ENCODE data around the gene LACRT. TPM values are rescaled to one million over a fixed set of nuclear protein-coding genes. Genes with fewer than 3 reads are reported as not detected.

Gene LACRT
- total and polyA plus RNA-seq, 12 donors = not detected

DNA sequence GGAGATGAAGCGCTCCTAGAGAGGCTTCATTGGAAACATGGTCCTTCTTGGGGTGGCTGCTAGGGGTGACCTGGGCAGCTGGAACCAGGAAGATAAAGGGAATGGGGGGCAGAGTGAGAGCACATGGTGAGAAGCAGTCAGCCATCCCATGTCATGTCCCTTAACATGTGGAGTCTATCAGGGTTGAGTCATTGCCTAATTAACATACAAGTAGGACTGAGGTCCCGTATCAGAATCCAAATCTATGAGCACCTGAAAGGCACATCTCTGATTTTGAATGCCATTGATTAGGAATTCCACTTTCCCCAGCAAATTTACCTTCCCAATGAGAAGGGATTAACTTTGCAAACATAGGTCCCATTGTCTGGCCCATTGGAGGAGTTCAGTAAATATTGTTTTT is 25.9 kb downstream of the LACRT start:
- H3K9me3 ChIP-seq = no peaks in the 10 kb centered on the region
- WGBS, 2 donors = 67 to 83% methylated on average over 2 of the region's 2 CpGs
- H3K4me1 ChIP-seq = no peaks in the 10 kb centered on the region
- no peaks in the 10 kb centered on the region for H3K36me3 ChIP-seq
- DNase-seq = no peak
- TF ChIP-seq, protein P1, sequence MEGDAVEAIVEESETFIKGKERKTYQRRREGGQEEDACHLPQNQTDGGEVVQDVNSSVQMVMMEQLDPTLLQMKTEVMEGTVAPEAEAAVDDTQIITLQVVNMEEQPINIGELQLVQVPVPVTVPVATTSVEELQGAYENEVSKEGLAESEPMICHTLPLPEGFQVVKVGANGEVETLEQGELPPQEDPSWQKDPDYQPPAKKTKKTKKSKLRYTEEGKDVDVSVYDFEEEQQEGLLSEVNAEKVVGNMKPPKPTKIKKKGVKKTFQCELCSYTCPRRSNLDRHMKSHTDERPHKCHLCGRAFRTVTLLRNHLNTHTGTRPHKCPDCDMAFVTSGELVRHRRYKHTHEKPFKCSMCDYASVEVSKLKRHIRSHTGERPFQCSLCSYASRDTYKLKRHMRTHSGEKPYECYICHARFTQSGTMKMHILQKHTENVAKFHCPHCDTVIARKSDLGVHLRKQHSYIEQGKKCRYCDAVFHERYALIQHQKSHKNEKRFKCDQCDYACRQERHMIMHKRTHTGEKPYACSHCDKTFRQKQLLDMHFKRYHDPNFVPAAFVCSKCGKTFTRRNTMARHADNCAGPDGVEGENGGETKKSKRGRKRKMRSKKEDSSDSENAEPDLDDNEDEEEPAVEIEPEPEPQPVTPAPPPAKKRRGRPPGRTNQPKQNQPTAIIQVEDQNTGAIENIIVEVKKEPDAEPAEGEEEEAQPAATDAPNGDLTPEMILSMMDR (IDR thresholded peaks at IDR 0.05) = no peak
- intact Hi-C loops (cut with DNase I) = loop anchor here in 1 of 10 donors (10.0 kb wide), 1 partner anchor 346 kb away; no protein-coding TSS in a partner anchor
- no peak overlapping the region for H3K27ac ChIP-seq
- no peak overlapping the region for H3K4me3 ChIP-seq
- peaks cover 0 to 21% (median 13%) of the 10 kb centered on the region in 7 donors for H3K27me3 ChIP-seq
- ATAC-seq = no peak

DNA sequence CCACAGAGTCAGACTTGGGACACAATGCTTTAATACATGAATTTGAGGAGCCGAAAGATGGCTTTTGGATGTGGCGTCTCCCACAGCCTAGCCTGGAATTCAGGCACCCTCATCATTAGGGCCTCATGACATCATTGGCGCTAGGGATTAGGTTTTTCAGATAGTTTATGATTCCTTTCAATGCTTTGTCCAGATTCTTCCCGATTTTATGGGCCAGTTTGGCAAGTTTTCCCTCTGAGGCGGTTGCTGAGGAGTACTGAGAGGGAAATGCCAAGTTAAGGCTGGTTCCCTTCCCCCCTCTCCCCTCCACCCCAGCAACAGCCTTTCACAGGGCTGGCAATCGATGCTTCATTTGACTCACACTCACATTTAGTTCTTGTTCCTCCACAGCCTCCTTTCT is 26.5 kb downstream of the LACRT start:
- intact Hi-C loops (cut with DNase I) = loop anchor here in 1 of 10 donors (10.0 kb wide), 1 partner anchor 347 kb away; no protein-coding TSS in a partner anchor
- TF ChIP-seq, protein P1 (IDR thresholded peaks at IDR 0.05) = no peak
- no peaks in the 10 kb centered on the region for H3K9me3 ChIP-seq
- H3K4me1 ChIP-seq = no peaks in the 10 kb centered on the region
- no peak for ATAC-seq
- H3K27ac ChIP-seq = no peak overlapping the region
- no peaks in the 10 kb centered on the region for H3K36me3 ChIP-seq
- peaks cover 0 to 21% (median 12%) of the 10 kb centered on the region in 7 donors for H3K27me3 ChIP-seq
- 69 to 84% methylated on average over 6 of the region's 6 CpGs for WGBS, 2 donors
- no peak overlapping the region for H3K4me3 ChIP-seq
- no peak for DNase-seq

DNA sequence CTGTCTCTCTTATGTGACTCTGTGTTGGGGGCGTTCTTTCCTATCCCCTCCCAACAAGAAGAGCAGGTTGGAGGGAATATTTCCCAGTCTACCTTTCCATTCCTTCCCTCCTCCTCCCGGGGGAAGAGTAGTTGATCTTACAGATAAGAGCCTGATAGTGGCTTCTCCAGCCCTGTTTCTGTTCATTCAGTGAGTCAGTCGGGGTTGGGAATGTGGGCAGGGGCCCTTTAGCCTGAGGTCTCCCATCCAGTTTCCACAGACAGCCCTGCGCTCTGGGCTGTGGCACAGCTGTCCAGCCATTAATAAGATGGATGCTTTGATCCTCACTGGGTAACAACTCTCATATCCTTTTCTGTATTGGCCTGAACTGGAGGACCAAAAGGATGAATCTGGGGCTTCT is 28.1 kb downstream of the LACRT start:
- 51 to 54% methylated on average over 4 of the region's 4 CpGs for WGBS, 2 donors
- no peaks in the 10 kb centered on the region for H3K4me1 ChIP-seq
- ATAC-seq = no peak
- peaks cover 0 to 21% (median 12%) of the 10 kb centered on the region in 7 donors for H3K27me3 ChIP-seq
- TF ChIP-seq, protein P1 (IDR thresholded peaks at IDR 0.05) = no peak
- no peak for DNase-seq
- no peak overlapping the region for H3K27ac ChIP-seq
- H3K36me3 ChIP-seq = no peaks in the 10 kb centered on the region
- H3K9me3 ChIP-seq = no peaks in the 10 kb centered on the region
- H3K4me3 ChIP-seq = no peak overlapping the region
- intact Hi-C loops (cut with DNase I) = loop anchor here in 1 of 10 donors (10.0 kb wide), 1 partner anchor 348 kb away; no protein-coding TSS in a partner anchor

DNA sequence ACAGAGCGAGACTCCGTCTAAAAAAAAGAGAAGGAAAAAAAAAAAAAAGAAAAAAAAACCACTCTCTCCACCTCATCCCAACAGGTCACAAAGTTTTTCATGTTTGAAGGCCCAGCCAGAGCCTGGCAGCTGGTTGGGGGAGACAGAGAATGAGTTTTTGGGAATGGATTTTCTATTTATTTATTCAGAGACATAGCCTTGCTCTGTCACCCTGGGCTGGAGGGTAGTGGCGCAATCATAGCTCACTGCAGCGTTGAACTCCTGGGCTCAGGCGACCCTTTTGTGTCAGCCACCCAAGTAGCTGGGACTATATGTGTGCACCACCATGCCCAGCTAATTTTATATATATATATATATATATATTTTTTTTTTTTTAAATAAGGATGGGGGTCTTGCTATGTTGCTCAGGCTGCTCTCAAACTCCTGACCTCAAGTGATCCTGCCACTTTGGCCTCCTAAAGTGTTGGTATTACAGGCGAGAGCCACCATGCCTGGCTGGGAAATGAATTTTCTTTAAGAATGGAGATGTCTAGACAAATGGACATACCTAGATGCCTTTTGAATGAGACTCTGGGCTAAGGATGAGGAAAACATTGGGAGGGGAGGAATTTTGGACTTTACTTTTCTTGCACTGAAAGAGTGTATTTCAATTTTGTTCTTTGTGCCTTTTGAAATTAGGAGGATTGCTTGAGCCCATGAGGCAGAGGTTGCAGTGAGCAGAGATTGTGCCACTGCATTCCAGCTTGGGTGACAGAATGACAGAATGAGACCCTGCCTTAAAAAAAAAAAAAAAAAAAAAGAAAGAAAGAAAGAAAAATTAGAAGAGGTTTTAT is 29.3 kb downstream of the LACRT start:
- H3K4me1 ChIP-seq = no peaks in the 10 kb centered on the region
- no peaks in the 10 kb centered on the region for H3K36me3 ChIP-seq
- no peak overlapping the region for H3K4me3 ChIP-seq
- peaks cover 0 to 13% (median 11%) of the 10 kb centered on the region in 7 donors for H3K27me3 ChIP-seq
- no peak overlapping the region for H3K27ac ChIP-seq
- ATAC-seq (no peak), DNase-seq (no peak)
- intact Hi-C loops (cut with DNase I) = loop anchor here in 1 of 10 donors (10.0 kb wide), 1 partner anchor 349 kb away; no protein-coding TSS in a partner anchor
- TF ChIP-seq, protein P1 (IDR thresholded peaks at IDR 0.05) = no peak
- H3K9me3 ChIP-seq = no peaks in the 10 kb centered on the region
- WGBS, 2 donors = 92 to 95% methylated on average over 6 of the region's 6 CpGs

All from heart right ventricle (tissue), 16 donors.